ENCODE results near the gene SLC25A22.

Gene SLC25A22

DNA sequence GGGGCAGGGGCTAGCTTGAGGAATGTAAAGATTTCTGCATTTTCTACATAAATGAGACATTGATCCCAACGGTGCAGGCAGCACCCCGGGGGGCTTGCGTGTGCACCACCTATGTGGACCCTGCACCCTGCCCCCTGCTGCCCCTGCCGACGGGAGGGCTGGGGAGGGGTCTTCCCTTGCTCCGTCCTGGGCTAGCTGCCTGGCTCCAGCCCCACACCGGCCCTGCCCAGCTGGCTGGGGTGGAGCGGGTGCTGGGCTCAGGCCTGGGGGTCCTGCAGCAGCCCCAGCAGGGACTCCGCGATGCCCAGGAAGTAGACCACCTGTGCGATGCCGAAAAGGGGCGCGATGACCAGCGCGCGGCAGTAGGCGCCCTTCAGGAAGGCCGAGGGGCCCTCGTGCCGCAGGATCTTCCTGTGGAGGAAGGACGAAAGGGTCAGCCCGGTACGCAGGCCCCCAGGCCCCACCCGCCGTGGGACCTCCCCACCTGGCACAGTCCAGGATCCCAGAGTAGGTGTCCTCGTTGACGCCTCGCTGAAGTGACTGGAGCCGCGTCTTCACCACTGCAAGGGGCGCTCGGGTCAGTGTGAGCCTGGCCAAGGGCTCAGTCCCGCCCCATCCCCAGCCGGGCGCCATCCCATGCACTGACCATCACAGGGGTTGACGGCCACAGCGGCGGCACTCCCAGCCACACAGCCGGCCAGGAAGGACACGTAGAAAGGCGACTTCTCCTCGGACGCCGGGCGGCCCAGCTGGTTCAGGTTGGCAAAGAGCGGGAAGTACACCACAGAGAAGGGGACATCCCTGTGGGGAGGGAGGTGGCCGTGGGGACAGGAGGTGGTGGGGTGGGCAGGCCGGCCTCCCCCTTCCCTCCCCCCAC, 6.2 kb downstream of the SLC25A22 start:
- TF ChIP-seq, protein P1, sequence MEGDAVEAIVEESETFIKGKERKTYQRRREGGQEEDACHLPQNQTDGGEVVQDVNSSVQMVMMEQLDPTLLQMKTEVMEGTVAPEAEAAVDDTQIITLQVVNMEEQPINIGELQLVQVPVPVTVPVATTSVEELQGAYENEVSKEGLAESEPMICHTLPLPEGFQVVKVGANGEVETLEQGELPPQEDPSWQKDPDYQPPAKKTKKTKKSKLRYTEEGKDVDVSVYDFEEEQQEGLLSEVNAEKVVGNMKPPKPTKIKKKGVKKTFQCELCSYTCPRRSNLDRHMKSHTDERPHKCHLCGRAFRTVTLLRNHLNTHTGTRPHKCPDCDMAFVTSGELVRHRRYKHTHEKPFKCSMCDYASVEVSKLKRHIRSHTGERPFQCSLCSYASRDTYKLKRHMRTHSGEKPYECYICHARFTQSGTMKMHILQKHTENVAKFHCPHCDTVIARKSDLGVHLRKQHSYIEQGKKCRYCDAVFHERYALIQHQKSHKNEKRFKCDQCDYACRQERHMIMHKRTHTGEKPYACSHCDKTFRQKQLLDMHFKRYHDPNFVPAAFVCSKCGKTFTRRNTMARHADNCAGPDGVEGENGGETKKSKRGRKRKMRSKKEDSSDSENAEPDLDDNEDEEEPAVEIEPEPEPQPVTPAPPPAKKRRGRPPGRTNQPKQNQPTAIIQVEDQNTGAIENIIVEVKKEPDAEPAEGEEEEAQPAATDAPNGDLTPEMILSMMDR (IDR thresholded peaks at IDR 0.05; ENCODE audit: low read depth, low read length), result no peak
- no peak overlapping the region for H3K4me3 ChIP-seq (replicated peaks in 1 of 2; ENCODE audit: low read depth in 2 of 2, low read length in 2 of 2)
- no peak for DNase-seq (ENCODE audit: low read depth in 2 of 2)

DNA sequence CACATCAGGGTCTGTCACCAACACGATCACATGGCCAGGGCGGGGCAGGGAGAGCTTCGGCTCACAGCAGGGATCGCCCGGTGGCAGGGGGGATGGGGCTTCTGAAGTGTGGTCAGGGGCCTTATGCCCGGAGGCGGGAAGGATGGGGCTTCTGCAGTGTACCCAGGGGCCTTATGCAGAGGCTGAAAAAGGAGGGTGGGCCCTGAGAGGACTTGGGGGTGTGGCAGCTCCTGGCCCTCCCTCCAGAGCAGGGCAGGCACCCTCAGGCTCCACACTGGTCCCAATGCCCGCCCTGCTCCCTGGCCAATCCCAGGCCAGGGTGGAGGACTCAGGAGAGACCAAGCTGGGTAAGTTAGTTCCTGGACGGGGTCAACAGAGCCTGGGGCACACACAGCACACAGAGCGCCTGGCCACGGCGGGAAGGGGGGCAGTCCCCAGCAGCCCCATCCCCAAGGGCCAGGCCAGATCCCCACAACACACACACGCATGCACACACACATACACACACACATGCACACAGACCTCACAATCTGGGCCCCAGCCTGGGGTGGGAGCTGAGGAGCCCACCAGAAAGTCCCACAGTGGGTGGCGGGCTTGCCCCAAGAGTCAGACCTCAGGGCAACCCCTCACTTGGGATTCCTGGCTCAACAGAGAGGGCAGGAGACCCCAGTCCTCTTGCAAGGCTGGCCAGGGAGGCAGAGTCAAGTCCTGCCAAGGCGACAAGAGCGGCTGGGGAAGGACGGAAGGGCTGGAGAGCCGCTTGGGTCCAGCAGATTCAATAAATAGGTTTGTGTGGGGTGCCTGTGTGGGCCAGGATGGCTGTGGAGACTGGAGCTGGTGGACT, 7.1 kb downstream of the SLC25A22 start:
- H3K4me3 ChIP-seq (replicated peaks in 1 of 2; ENCODE audit: low read depth in 2 of 2, low read length in 2 of 2), result no peak overlapping the region
- TF ChIP-seq, protein P1 (IDR thresholded peaks at IDR 0.05; ENCODE audit: low read depth, low read length), result no peak
- DNase-seq (ENCODE audit: low read depth in 2 of 2), result peak in 1 of 2 donors; percentile 52

DNA sequence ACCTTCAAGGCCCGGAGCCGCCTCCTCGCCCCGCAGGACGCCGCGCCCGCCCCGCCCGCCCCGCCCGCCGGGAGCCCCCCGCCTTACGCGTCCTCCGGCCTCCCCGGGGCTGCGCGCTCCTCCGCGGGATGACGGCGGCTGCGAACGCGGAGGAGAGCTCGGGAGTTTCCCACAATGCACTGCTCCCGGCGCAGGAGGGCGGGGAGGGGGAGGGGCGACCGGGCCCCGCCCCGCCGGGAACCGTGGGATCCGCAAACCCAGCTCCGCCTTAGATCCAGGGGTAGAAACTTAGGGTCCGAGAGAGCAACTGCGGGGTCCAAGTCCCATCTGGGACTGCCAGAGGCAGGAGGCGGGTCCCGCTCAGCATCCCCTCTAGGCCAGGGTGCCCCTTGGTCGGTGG, 8.1 kb downstream of the SLC25A22 start, which contains the start of gene CEND1:
TSS of gene CEND1 (minus strand) at position 148 of the 400 bp plus-strand sequence. CDS start 1,514 bp downstream, outside the sequence.
- TF ChIP-seq, protein P1 (IDR thresholded peaks at IDR 0.05; ENCODE audit: low read depth, low read length), result no peak
- peak within 1 kb of the TSS; percentile 10 to 11 for H3K4me3 ChIP-seq (replicated peaks in 1 of 2; ENCODE audit: low read depth in 2 of 2, low read length in 2 of 2)
- peak; percentile 47 to 59 for DNase-seq (ENCODE audit: low read depth in 2 of 2)

DNA sequence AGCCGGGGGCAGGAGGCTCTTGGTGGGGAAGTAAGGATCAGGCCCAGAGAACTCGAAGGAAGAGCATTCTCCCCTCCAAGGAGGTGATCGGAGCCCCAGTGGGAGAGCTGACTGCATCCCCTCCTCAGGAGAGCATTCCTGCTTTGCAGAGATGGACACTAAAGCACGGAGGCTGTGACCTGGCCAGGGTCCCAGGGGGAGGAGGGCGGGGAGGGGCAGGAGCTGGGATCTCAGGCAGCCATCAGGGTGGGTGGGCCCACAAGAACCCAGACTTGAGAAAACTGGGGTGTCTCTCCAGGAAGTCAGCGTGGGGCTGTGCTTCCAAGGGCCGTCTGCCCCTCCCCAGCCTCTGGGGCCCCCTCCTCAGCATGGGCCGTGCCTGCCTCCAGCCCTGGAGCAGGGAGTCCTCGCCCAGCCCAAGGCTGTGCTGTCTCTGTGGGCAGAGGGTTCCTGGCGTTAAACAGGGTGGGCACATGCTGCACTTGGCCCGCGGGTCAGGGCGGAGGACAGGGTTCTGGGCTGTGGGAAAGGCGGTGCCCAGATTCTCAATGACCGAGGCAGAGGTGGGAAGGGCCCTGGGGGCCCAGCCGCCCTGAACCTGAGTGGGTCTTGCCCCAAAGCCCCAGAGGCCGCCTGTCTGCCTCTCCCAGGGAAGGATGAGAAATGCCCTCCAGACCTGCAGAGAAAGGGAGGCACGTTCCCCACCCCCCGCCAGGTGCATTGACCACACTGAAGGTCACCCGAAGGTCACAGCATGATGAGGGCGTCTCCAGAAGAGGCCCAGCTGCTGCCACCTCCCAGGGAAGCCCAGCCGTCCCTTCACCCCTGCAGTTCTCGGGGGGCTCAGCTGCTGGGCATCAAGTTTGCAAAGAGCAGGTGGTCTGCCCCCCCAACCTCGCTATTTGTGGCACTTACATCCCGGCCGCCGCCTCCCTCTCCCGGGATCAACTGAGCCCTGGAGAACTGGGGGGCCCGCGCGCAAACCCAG, 8.8 kb downstream of the SLC25A22 start:
- TF ChIP-seq, protein P1 (IDR thresholded peaks at IDR 0.05; ENCODE audit: low read depth, low read length), result no peak
- DNase-seq (ENCODE audit: low read depth in 2 of 2), result no peak
- peak overlapping the region; percentile 10 to 11 for H3K4me3 ChIP-seq (replicated peaks in 1 of 2; ENCODE audit: low read depth in 2 of 2, low read length in 2 of 2)

DNA sequence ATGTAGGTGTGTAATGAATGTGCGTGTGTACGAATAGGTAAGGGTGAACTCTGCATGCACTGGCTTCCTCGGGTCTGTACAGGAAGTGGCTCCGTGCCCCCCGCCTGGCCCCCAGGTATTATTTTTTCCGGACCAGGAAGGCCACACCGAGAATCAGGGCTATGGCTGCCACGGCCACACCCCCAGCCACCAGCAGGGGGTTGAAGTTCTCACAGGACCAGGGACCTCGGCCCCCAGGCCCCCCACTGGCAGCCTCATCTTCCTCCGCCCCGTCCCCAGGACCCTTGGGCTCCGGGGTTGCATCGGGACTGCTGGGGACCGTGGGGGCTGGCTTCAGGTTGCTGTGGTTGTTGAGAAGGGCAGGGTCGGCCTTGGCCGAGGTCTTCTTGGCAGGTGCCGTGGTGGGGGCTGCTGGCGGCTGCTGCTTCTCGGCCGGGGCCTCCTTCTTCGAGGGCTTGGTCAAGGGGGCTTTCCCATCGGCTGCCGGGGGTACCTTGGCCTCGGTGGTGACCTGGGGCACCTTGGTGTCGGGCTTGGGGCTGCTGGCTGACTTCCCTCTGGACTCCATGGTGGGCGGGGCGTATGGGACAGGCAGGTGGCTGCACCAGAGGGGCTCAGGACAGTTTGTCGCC, 10.0 kb downstream of the SLC25A22 start:
- DNase-seq (ENCODE audit: low read depth in 2 of 2), result no peak
- TF ChIP-seq, protein P1 (IDR thresholded peaks at IDR 0.05; ENCODE audit: low read depth, low read length), result no peak
- H3K4me3 ChIP-seq (replicated peaks in 1 of 2; ENCODE audit: low read depth in 2 of 2, low read length in 2 of 2), result no peak overlapping the region

Data from cardiac fibroblast (primary cell).